Activated CD8-positive, alpha-beta T cell treated with anti-CD3 and anti-CD28 coated beads, Interleukin-2, amount 10 ng/mL, durations not matched to agents 7 days and 5 days (primary cell): ENCODE data around the gene CDK5. TPM values are rescaled to one million over a fixed set of nuclear protein-coding genes. Genes with fewer than 3 reads are reported as not detected.

Experiments
- total RNA-seq, 2 experiments: library from RNA; stranded (reverse); gene quantifications; one replicate each; pipeline ENCODE4 v1.2.3, GENCODE V29; 2021

The CDK5 gene
- total RNA-seq, 2 experiments from 2014 or later: 20.3 to 21.0 TPM

Other genes with a start within 250 kb of the CDK5 start
- not detected for gene AOC1, start 205.4 kb downstream of the CDK5 start, total RNA-seq
- not detected for gene KCNH2, start 79.6 kb downstream of the CDK5 start, total RNA-seq
- gene NOS3, start 66.9 kb downstream of the CDK5 start, total RNA-seq: 10 to 100 TPM; 12.2 to 13.8 TPM
- 1 to 10 TPM; 6.8 to 7.4 TPM for gene ATG9B, start 33.4 kb downstream of the CDK5 start, total RNA-seq
- gene ABCB8, start 29.4 kb downstream of the CDK5 start, total RNA-seq: 10 to 100 TPM; 48.0 to 49.5 TPM
- gene ASIC3, start 9.4 kb downstream of the CDK5 start, total RNA-seq: 1 to 10 TPM; 2.8 to 3.2 TPM
- gene SLC4A2, start 1.7 kb upstream of the CDK5 start, total RNA-seq: 100 to 1,000 TPM; 107 to 112 TPM
- gene FASTK, start 22.9 kb upstream of the CDK5 start, total RNA-seq: 10 to 100 TPM; 81.8 to 88.1 TPM
- 10 to 100 TPM; 76.7 to 82.6 TPM for gene TMUB1, start 25.6 kb upstream of the CDK5 start, total RNA-seq
- 10 to 100 TPM; 12.1 to 12.6 TPM for gene AGAP3, start 28.6 kb upstream of the CDK5 start, total RNA-seq
- gene GBX1, start 109.8 kb upstream of the CDK5 start, total RNA-seq: not detected
- gene ASB10, start 129.4 kb upstream of the CDK5 start, total RNA-seq: not detected
- under 1 TPM in 1 of 2 experiments, not detected in 1; 0.76 TPM for gene H2BK1, start 152.6 kb upstream of the CDK5 start, total RNA-seq
- gene ABCF2, start 169.3 kb upstream of the CDK5 start, total RNA-seq: 10 to 100 TPM; 38.2 to 45.9 TPM
- 10 to 100 TPM; 34.7 to 36.1 TPM for gene CHPF2, start 174.6 kb upstream of the CDK5 start, total RNA-seq
- gene SMARCD3, start 190.8 kb upstream of the CDK5 start, total RNA-seq: 1 to 10 TPM; 4.2 to 4.7 TPM